Measurements from ENCODE around the gene ABCC6.
"Not testable (repeated sequence)": the region's sequence is repeated elsewhere in the genome, so short reads cannot be mapped to it uniquely, and the experiment has no call there.

ABCC6 gene

GRCh38 chr16:16166085-16166484 lies 57.2 kb downstream of the ABCC6 start:
- H3K27ac ChIP-seq, result no peak overlapping the region
- TF ChIP-seq, protein P1, sequence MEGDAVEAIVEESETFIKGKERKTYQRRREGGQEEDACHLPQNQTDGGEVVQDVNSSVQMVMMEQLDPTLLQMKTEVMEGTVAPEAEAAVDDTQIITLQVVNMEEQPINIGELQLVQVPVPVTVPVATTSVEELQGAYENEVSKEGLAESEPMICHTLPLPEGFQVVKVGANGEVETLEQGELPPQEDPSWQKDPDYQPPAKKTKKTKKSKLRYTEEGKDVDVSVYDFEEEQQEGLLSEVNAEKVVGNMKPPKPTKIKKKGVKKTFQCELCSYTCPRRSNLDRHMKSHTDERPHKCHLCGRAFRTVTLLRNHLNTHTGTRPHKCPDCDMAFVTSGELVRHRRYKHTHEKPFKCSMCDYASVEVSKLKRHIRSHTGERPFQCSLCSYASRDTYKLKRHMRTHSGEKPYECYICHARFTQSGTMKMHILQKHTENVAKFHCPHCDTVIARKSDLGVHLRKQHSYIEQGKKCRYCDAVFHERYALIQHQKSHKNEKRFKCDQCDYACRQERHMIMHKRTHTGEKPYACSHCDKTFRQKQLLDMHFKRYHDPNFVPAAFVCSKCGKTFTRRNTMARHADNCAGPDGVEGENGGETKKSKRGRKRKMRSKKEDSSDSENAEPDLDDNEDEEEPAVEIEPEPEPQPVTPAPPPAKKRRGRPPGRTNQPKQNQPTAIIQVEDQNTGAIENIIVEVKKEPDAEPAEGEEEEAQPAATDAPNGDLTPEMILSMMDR (conservative IDR thresholded peaks at IDR 0.05), result no peak

DNA sequence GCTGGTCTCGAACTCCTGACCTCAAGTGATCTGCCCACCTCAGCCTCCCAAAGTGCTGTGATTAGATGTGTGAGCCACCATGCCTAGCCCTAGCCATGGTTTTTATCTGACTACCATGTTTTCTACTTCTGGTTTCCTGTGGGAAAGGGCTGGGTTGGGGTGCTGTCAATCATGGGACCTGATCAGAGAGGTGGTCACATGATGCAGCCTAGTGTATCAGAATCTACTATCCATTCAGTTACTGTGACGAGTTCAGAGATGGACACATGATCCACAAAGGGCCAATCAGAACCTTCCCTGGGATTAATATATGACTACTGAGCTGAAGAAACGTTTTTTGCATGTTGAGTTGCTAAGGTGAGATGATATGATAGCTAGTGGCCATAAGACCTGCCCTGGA lies 59.1 kb downstream of the ABCC6 start:
- H3K27ac ChIP-seq, result no peak overlapping the region

GRCh38 chr16:16163571-16163970 lies 59.7 kb downstream of the ABCC6 start:
- H3K27ac ChIP-seq, result no peak overlapping the region
- TF ChIP-seq, protein P1 (conservative IDR thresholded peaks at IDR 0.05), result no peak

More for the DNA sequence above, 59.1 kb downstream of the ABCC6 start:
- TF ChIP-seq, protein P1 (conservative IDR thresholded peaks at IDR 0.05), result no peak

GRCh38 chr16:16163109-16163508 lies 60.2 kb downstream of the ABCC6 start:
- H3K27ac ChIP-seq, result no peak overlapping the region
- TF ChIP-seq, protein P1 (conservative IDR thresholded peaks at IDR 0.05), result no peak

DNA sequence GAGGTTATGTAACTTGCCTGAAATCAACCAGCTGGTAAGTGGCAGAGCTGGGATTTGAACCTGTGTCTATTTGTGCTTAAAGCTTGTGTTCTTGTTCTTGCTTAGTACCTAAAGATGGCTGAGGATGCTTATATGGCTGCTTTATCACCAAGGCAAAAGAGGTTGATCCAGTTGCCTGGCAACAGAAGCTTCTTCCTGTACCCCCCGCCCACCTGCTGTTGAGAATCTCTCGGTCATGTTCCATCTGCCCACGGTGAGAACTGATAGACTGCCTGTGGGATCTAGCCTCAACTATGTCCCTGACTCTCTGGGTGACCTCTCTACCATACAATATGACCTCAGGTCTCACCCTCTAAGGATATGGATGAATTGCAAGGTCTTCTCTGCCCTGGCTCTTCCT lies 60.7 kb downstream of the ABCC6 start:
- TF ChIP-seq, protein P1 (conservative IDR thresholded peaks at IDR 0.05), result no peak
- H3K27ac ChIP-seq, result no peak overlapping the region

DNA sequence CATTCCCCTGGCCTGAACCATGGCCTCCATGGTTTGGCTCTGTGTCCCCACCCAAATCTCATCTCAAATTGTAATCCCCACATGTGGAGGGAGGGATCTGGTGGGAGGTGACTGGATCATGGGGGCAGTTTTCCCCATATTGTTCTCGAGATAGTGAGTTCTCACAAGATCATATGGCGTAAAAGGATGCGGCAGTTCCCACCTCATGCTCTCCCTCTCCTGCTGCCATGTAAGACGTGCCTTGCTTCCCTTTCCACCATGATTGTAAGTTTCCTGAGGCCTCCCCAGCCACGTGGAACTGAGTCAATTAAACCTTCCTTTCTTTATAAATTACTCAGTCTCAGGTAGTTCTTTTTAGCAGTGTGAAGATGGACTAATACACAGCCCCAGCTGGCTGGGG lies 61.5 kb downstream of the ABCC6 start:
- not testable (repeated sequence) for H3K27ac ChIP-seq

DNA sequence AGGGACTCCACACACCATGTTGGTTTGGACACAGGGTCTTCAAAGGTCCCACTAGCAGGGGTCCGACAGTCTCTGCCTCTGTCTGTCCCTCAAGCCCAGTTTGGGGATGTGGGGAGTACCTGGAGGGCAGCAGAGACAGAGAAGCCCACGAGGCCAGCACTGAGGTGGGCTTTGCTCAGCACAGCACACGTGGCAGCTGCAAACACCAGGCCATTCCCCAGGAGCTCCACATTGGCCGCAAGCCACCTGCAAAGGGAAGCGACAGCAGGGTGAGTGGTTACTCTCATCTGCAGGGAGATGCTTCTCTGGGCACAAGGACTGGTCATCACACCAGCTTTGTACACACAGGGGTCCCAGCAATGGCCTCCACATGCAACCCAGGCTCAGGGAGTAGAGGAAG lies 62.0 kb downstream of the ABCC6 start:
- TF ChIP-seq, protein P1 (conservative IDR thresholded peaks at IDR 0.05), result no peak
- H3K27ac ChIP-seq, result no peak overlapping the region

GRCh38 chr16:16159662-16160061 lies 63.6 kb downstream of the ABCC6 start:
- TF ChIP-seq, protein P1 (conservative IDR thresholded peaks at IDR 0.05), result no peak

More at GRCh38 chr16:16159662-16160061, 63.6 kb downstream of the ABCC6 start:
- H3K27ac ChIP-seq, result no peak overlapping the region

Data from VCaP (cell line).